Stimulated activated CD8-positive, alpha-beta memory T cell treated with anti-CD3 and anti-CD28 coated beads, Interleukin-7, amount 100 ng/mL, for 48 hours (primary cell): Measurements from ENCODE around the gene WDR86.

Source experiments
- DNase-seq, 2 donors: peaks; one replicate each; pipeline ENCODE4 v3.0.0-alpha.2; 2020; ENCODE audit warnings: low read depth in 1 of 2; ENCODE audit errors: extremely low read depth in 1 of 2

Gene WDR86

GRCh38 chr7:151439855-151440798 is 30.3 kb upstream of the WDR86 start, which contains the start of gene CRYGN:
TSS of gene CRYGN (minus strand) at chr7:151440141. CDS start at chr7:151439917, 224 bp downstream.
- DNase-seq: no peak

GRCh38 chr7:151438864-151439601 is 29.2 kb upstream of the WDR86 start:
- DNase-seq: no peak

DNA sequence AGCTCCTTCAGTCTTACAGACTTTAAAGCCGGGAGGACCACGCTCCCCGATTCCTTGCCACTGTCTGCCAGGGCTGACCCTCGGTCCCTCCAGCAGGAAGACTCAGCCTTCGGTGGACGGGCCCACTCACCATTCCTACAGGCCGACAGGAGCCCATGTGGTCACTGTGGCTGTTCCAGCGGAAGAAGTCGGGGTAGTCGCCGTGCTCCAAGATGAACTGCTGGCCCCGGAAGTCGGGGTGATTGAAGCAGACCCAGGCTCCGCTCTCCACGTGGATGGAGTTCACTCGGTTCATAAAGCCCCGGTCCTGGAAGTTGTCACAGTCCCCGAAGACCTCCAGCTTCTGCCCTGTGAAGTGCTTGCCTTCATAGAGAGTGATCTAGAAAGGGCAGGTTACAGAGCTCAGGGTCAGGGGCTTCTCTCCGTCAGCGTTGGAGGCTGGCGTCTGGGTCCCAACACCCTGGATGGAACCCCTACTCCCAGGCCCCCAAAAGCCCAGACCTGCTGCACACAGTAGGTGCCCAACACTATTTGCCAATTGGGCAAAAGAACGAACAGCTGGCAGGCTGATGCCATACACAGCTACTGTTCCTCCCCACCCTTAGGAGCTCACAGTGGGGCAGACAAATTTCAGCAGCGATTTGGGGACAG is 28.2 kb upstream of the WDR86 start:
- DNase-seq: no peak

GRCh38 chr7:151437159-151437553 is 27.3 kb upstream of the WDR86 start:
- no peak for DNase-seq

DNA sequence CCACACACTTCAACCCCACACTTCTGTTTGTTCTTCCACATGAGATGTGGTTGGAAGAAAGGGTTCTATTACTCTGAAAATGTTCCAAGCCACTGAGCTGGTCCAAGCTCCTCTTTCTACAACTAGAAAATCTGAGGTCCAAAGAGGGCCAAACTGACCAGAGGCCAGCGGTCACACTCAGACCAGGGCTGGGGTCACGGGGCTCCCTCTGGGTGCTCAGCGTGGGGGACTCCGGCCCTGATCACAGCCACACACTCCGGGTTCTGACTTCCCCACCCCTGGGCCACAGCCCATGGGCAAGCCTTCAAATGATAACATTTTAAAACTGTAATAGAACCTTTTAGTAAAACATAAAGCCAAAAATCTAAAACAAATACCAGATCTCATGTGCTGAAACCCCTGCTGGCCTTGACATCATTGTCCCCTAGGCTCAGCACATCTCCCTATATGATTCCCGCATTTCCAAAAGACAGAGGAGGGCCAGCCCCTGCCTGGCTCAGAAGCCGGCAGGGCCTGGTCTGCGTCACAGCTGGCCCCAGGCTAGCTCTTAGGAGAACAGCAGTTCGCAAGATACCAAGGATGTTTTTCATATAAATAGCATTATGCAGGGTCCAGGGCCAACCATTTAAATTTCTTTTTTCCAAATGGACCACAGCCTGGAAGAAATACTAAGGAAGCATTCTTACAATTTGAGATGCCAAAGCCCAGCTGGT is 26.8 kb upstream of the WDR86 start:
- no peak for DNase-seq

GRCh38 chr7:151435971-151436370 is 26.1 kb upstream of the WDR86 start:
- DNase-seq: no peak

DNA sequence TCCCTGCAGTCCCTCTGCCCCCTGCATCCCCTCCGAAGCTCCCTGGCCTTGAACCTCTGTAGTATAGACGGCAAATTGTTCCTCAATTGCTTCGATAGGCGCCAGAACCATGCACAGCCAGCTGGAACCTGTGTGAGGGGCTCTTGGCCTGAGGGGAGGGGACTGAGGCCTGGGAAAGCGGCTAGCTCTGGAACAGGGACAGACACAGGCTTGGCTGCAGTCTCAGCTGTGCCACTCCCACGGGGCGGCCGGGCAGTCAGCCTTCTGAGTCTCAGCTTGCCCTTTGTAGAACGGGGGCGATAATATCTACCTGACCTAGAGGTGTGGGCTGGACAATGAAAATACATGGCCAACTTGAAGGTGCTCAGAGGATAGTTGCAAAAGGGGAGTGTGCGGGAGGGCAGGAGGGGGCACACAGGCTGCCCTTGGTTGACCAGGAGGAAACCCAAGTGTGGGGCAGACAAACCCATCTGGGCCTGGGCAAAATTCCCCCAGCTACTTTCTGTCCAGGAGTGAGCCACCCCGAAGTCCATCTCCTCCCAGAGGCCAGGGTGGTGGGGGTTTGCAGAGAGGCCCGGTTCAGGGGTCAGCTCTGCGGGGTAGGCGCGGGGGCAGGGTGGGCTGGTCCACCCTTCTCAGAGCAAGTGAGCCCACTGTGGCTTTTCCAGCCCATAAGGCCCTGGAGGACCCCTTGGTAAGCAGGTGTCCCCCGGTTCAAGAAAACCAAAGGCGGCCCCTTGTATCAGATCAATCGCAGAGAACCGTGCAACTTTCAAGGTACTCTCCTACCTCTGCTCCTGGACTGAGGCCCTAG is 25.5 kb upstream of the WDR86 start:
- DNase-seq: no peak

GRCh38 chr7:151434549-151434948 is 24.7 kb upstream of the WDR86 start:
- no peak for DNase-seq

GRCh38 chr7:151433721-151434400 is 24.0 kb upstream of the WDR86 start:
- no peak for DNase-seq

DNA sequence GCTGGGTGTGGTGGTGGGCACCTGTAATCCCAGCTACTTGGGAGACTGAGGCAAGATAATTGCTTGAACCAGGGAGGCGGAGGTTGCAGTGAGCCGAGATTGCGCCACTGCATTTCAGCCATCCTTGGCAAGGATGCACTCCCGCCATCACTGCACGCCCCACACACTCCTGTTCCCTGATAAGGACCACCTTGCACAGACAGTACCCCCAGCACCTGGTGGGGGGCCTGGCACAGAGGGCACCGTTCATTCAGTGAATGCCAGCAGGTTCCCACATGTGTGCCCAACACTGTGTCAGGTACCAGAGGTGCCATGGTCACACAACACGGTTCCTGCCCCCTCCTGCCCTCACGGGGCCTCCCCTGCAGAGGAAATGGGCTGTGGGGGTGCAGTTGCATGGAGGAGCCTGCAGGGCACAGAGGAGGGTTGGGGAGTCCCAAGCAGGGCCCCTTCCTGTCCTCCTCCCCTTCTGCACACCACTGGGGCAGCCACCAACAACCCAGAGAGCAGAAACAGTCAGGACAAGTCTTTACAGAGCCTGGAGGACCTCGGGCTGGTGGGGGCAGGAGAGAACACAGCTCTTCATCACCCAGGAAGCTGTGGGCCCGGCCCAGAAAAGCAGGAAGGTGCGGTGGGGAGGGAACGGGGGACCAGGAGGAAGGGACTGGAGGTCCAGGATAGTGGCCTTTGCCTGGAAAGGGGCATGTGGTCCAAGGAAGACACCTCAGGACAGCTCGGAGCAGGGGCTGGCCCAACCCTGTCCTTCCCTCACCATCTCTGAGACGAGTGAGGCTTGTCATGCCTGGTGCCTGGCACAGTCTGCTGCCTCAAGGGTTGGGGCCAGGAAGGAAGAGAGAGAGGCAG is 23.1 kb upstream of the WDR86 start:
- peak in 1 of 2 donors; percentile 52 for DNase-seq

- DNase-seq: no peak
Observed at GRCh38 chr7:151431768-151432311, 22.0 kb upstream of the WDR86 start.

- no peak for DNase-seq
Observed at GRCh38 chr7:151431281-151431767, 21.5 kb upstream of the WDR86 start.

- no peak for DNase-seq
Observed at GRCh38 chr7:151430391-151431205, 20.8 kb upstream of the WDR86 start.

GRCh38 chr7:151429560-151430331 is 19.9 kb upstream of the WDR86 start:
- DNase-seq: no peak

- DNase-seq: no peak
Observed at GRCh38 chr7:151429237-151429559, 19.4 kb upstream of the WDR86 start.
